ENCODE data around the gene CADM1.

CADM1 gene

DNA sequence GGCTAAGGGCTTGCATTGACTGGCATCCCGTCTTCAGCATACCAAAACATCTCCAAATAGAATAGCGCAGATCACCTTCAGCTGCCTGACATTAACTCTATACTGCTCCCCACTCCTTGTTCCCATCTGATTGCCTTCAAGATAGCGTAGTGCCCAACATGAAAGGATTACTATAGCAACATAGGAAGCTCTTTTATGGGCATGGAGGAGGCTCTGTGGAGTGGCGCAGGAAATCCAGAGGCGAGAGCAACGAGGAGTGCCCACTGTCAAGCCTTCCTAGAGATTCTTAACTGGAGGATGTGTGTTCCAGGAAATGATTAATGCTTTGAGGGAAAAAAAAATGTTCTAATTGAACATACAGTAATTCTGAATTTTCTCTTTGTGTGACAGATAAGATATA lies 213.3 kb downstream of the CADM1 start:
- Histone ChIP-seq H3K4me2 (ENCODE audit: low read length) (no peak overlapping the region), H3K36me3 (ENCODE audit: control insufficient read depth, low read length) (no peaks in the 10 kb centered on the region), H4K20me1 (ENCODE audit: control insufficient read depth, insufficient read depth, low read depth, low read length) (no peaks in the 10 kb centered on the region), H3F3A (ENCODE audit: control insufficient read depth, insufficient read depth) (no peaks in the 10 kb centered on the region), H3K79me2 (ENCODE audit: control insufficient read depth, low read length) (no peaks in the 10 kb centered on the region), H3K4me3 (ENCODE audit: low read length) (no peak overlapping the region), H3K4me1 (ENCODE audit: control insufficient read depth, low read length) (no peaks in the 10 kb centered on the region), H3K27ac (ENCODE audit: low read depth, low read length) (no peak overlapping the region), H3K9me2 (replicated peaks; ENCODE audit: control insufficient read depth, low read length) (no peaks in the 10 kb centered on the region), H3K9me3 (ENCODE audit: control insufficient read depth, insufficient read depth, low read length) (no peaks in the 10 kb centered on the region), H3K27me3 (ENCODE audit: control insufficient read depth, low read length) (no peaks in the 10 kb centered on the region)
- TF ChIP-seq EZH2phosphoT487 (IDR thresholded peaks at IDR 0.05; ENCODE audit: borderline replicate concordance, low read length) = no peak
- TF ChIP-seq, protein P1, sequence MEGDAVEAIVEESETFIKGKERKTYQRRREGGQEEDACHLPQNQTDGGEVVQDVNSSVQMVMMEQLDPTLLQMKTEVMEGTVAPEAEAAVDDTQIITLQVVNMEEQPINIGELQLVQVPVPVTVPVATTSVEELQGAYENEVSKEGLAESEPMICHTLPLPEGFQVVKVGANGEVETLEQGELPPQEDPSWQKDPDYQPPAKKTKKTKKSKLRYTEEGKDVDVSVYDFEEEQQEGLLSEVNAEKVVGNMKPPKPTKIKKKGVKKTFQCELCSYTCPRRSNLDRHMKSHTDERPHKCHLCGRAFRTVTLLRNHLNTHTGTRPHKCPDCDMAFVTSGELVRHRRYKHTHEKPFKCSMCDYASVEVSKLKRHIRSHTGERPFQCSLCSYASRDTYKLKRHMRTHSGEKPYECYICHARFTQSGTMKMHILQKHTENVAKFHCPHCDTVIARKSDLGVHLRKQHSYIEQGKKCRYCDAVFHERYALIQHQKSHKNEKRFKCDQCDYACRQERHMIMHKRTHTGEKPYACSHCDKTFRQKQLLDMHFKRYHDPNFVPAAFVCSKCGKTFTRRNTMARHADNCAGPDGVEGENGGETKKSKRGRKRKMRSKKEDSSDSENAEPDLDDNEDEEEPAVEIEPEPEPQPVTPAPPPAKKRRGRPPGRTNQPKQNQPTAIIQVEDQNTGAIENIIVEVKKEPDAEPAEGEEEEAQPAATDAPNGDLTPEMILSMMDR (IDR thresholded peaks at IDR 0.05; ENCODE audit: low read depth, low read length, poor library complexity, severe bottlenecking) = no peak

DNA sequence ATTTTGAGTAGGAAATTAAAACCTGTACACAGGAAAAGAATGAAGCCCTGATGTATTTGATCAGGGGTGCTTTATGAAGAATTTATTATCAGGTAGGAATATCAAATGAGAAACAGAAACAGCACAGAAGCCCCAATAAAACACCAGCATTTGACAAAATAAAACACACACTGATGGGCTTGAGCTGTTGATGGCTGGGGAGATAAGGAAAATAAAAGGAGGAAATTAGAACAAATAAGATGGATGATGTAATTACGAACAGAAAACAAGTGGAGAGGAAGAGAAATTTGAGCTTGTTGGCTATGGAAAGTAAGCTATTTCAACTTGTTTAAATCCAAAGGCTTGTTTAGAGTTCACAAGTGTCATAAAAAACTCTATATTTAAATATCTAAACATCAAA lies 213.7 kb downstream of the CADM1 start:
- Histone ChIP-seq H3K4me1 (ENCODE audit: control insufficient read depth, low read length) (no peaks in the 10 kb centered on the region), H3K4me3 (ENCODE audit: low read length) (no peak overlapping the region), H3K9me3 (ENCODE audit: control insufficient read depth, insufficient read depth, low read length) (no peaks in the 10 kb centered on the region), H4K20me1 (ENCODE audit: control insufficient read depth, insufficient read depth, low read depth, low read length) (no peaks in the 10 kb centered on the region), H3K27me3 (ENCODE audit: control insufficient read depth, low read length) (no peaks in the 10 kb centered on the region), H3K79me2 (ENCODE audit: control insufficient read depth, low read length) (no peaks in the 10 kb centered on the region), H3K36me3 (ENCODE audit: control insufficient read depth, low read length) (no peaks in the 10 kb centered on the region), H3K9me2 (replicated peaks; ENCODE audit: control insufficient read depth, low read length) (no peaks in the 10 kb centered on the region), H3K4me2 (ENCODE audit: low read length) (no peak overlapping the region), H3K27ac (ENCODE audit: low read depth, low read length) (no peak overlapping the region), H3F3A (ENCODE audit: control insufficient read depth, insufficient read depth) (no peaks in the 10 kb centered on the region)
- TF ChIP-seq, protein P1 (IDR thresholded peaks at IDR 0.05; ENCODE audit: low read depth, low read length, poor library complexity, severe bottlenecking) = no peak

DNA sequence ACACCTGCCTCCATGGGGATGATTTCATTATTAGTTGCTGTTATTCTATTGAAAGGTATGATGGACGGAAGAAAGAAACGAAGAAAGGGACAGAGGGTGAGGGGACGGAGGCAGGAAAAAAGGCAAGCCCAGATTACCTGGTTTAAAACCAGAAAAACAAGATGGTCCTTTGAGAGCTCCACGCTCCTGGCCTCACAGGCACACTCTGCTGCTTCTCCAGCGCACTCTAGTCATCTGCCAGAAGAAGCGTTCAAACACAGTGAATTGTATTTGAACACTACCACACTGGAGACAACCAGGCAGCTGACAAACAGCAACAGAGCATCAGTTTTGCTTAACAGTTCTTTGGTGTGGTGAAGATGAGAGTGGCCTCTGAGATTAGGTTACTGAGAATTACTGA lies 216.9 kb downstream of the CADM1 start:
- Histone ChIP-seq H3K36me3 (ENCODE audit: control insufficient read depth, low read length) (no peaks in the 10 kb centered on the region), H3F3A (ENCODE audit: control insufficient read depth, insufficient read depth) (no peaks in the 10 kb centered on the region), H3K79me2 (ENCODE audit: control insufficient read depth, low read length) (no peaks in the 10 kb centered on the region), H3K4me1 (ENCODE audit: control insufficient read depth, low read length) (no peaks in the 10 kb centered on the region), H4K20me1 (ENCODE audit: control insufficient read depth, insufficient read depth, low read depth, low read length) (no peaks in the 10 kb centered on the region), H3K27ac (ENCODE audit: low read depth, low read length) (no peak overlapping the region), H3K9me3 (ENCODE audit: control insufficient read depth, insufficient read depth, low read length) (no peaks in the 10 kb centered on the region), H3K4me2 (ENCODE audit: low read length) (no peak overlapping the region), H3K27me3 (ENCODE audit: control insufficient read depth, low read length) (no peaks in the 10 kb centered on the region), H3K9me2 (replicated peaks; ENCODE audit: control insufficient read depth, low read length) (no peaks in the 10 kb centered on the region), H3K4me3 (ENCODE audit: low read length) (no peak overlapping the region)
- no peak for TF ChIP-seq EZH2phosphoT487 (IDR thresholded peaks at IDR 0.05; ENCODE audit: borderline replicate concordance, low read length)
- TF ChIP-seq, protein P1 (IDR thresholded peaks at IDR 0.05; ENCODE audit: low read depth, low read length, poor library complexity, severe bottlenecking) = no peak

DNA sequence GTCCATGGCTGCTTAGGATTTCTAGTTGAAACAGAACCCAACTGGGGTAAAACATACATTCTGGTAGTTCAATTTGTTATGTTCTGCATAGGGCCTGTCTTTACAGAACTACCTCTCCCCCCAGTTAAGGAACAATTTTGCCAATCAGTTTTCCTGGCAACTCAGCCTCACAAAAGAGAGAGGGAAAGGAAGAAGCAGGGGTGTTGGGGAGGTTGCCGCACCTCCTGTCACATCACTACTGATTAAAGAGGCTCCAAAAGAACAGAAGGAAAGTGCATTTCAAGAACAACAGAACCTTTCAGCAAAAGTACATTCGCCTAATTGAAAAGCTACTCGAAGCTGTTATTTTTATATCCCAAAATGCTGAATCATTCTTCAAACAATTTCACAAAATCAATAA lies 217.6 kb downstream of the CADM1 start:
- TF ChIP-seq, protein P1 (IDR thresholded peaks at IDR 0.05; ENCODE audit: low read depth, low read length, poor library complexity, severe bottlenecking) = no peak
- TF ChIP-seq EZH2phosphoT487 (IDR thresholded peaks at IDR 0.05; ENCODE audit: borderline replicate concordance, low read length) = no peak
- H4K20me1 ChIP-seq (ENCODE audit: control insufficient read depth, insufficient read depth, low read depth, low read length) = no peaks in the 10 kb centered on the region
- no peaks in the 10 kb centered on the region for H3K27me3 ChIP-seq (ENCODE audit: control insufficient read depth, low read length)
- H3K4me2 ChIP-seq (ENCODE audit: low read length) = no peak overlapping the region
- no peaks in the 10 kb centered on the region for H3K9me2 ChIP-seq (replicated peaks; ENCODE audit: control insufficient read depth, low read length)
- no peaks in the 10 kb centered on the region for H3K9me3 ChIP-seq (ENCODE audit: control insufficient read depth, insufficient read depth, low read length)
- H3K4me3 ChIP-seq (ENCODE audit: low read length) = no peak overlapping the region
- no peaks in the 10 kb centered on the region for H3K79me2 ChIP-seq (ENCODE audit: control insufficient read depth, low read length)
- H3F3A ChIP-seq (ENCODE audit: control insufficient read depth, insufficient read depth) = no peaks in the 10 kb centered on the region
- H3K4me1 ChIP-seq (ENCODE audit: control insufficient read depth, low read length) = no peaks in the 10 kb centered on the region
- H3K36me3 ChIP-seq (ENCODE audit: control insufficient read depth, low read length) = no peaks in the 10 kb centered on the region
- no peak overlapping the region for H3K27ac ChIP-seq (ENCODE audit: low read depth, low read length)
